Ovary (tissue), 9 donors: Measurements from ENCODE around the gene DGKI. TPM values are rescaled to one million over a fixed set of nuclear protein-coding genes. Genes with fewer than 3 reads are reported as not detected.

ENCODE experiments used
- DNase-seq, 5 donors: peaks; one replicate each; pipeline ENCODE4 v3.0.0-alpha.2; 2019 to 2020
- H3K27ac ChIP-seq, 2 donors: fragments of 200-600 bp; one replicate each; pipeline versions ENCODE4 v1.5.1 to v1.8.0; 2019 to 2022
- H3K27me3 ChIP-seq: fragments of 200-600 bp; one replicate; pipeline ENCODE4 v1.8.0; 2022
- H3K36me3 ChIP-seq: fragments of 200-600 bp; sonication (generic); one replicate; pipeline ENCODE4 v1.5.1; 2019
- H3K4me1 ChIP-seq: one replicate; pipeline ENCODE4 v1.8.1; 2013; ENCODE audit warnings: mild to moderate bottlenecking, moderate library complexity; ENCODE audit not compliant: insufficient read depth
- H3K4me3 ChIP-seq: fragments of 200-600 bp; sonication (generic); one replicate; pipeline ENCODE4 v1.5.1; 2017
- H3K9me3 ChIP-seq, 2 donors: fragments of 200-600 bp in 1 of 2; sonication (generic) in 1 of 2; one replicate each; pipeline versions ENCODE4 v1.5.1 to v1.8.1; 2013 to 2019; ENCODE audit warnings: mild to moderate bottlenecking in 1 of 2, moderate library complexity in 1 of 2
- EP300 ChIP-seq: sonication (generic); formaldehyde crosslinking; IDR thresholded peaks from one replicate; pipeline ENCODE4 v1.6.1; 2017; ENCODE audit warnings: antibody characterized with exemption
- POLR2A ChIP-seq: fragments of 450-650 bp; IDR thresholded peaks from one replicate; pipeline ENCODE4 v1.6.1; 2017; ENCODE audit warnings: antibody characterized with exemption, mild to moderate bottlenecking, moderate library complexity
- WGBS, 3 donors: extraction: QIAGEN DNeasy Blood & Tissue Kit in 1 of 3; methylation state at CpG; one replicate each; pipeline versions ENCODE4 v1.1.5 to v1.1.7; 2013 to 2017; 5-methylcytosine and 5-hydroxymethylcytosine counted together
- intact Hi-C, 4 donors: fragments of 100-400 bp; cut with DNase I; formaldehyde crosslinking; loops; one replicate each; pipeline versions ENCODE4 v1.11.0 to v1.15.1; 2022 to 2023
- polyA plus RNA-seq, 2 donors: library from polyadenylated mRNA; stranded (reverse); fragments of 200-250 nt in 1 of 2; fragments of 350-450 nt in 1 of 2; fragmentation: Illumina TruSeq in 1 of 2; extraction: RNeasy Lipid Tissue Mini Kit (QIAGEN cat#74804) in 1 of 2; gene quantifications; one replicate each; pipeline ENCODE4 v1.2.3, GENCODE V29; 2013 to 2014
- total RNA-seq, 7 donors: library from RNA; depleted of rRNA in 2 of 7; stranded (reverse); fragments of >200 nt in 2 of 7; fragmentation: NEBNext Ultra II Directional in 3 of 7; extraction: Animal tissue kit (Norgen Biotek cat#: 25700) in 3 of 7; gene quantifications; one replicate each; pipeline versions ENCODE4 v1.1.0 to v1.2.4, GENCODE V29; 2016 to 2023
- TF ChIP-seq, protein P1 (sequence below), 3 donors: fragments of 450-650 bp in 2 of 3; fragments of 200-600 bp in 1 of 3; IDR thresholded peaks; one replicate each; pipeline versions ENCODE4 v1.5.1 to v1.8.0; 2016 to 2022; ENCODE audit warnings: antibody characterized with exemption in 3 of 3, mild to moderate bottlenecking in 1 of 3
- donor health status: DM: no; HTN: no; CAD: no; lungs with moderate emphysema.
- donor health status: DM: no; HTN: no; CAD: no.
- donor health status: Bipolar disorder and iron deficiency.
- donor health status: DM: yes; HTN: yes; CAD: no.
- donor health status: DM: no; HTN: no; CAD: no.
- donor health status: DM: yes; HTN: yes; CAD: no.

Gene DGKI
- total and polyA plus RNA-seq, 9 donors: 0.10 to 1.3 (median 0.29) TPM

GRCh38 chr7:137751361-137752009 lies 95.3 kb downstream of the DGKI start:
- Histone ChIP-seq H3K4me3 (no peak overlapping the region), H3K27me3 (no peaks in the 10 kb centered on the region), H3K9me3 (no peaks in the 10 kb centered on the region), H3K36me3 (no peaks in the 10 kb centered on the region), H3K4me1 (no peaks in the 10 kb centered on the region), H3K27ac (no peak overlapping the region)
- intact Hi-C loops: no loop called here
- TF ChIP-seq POLR2A (no peak), EP300 (no peak)
- TF ChIP-seq, protein P1, sequence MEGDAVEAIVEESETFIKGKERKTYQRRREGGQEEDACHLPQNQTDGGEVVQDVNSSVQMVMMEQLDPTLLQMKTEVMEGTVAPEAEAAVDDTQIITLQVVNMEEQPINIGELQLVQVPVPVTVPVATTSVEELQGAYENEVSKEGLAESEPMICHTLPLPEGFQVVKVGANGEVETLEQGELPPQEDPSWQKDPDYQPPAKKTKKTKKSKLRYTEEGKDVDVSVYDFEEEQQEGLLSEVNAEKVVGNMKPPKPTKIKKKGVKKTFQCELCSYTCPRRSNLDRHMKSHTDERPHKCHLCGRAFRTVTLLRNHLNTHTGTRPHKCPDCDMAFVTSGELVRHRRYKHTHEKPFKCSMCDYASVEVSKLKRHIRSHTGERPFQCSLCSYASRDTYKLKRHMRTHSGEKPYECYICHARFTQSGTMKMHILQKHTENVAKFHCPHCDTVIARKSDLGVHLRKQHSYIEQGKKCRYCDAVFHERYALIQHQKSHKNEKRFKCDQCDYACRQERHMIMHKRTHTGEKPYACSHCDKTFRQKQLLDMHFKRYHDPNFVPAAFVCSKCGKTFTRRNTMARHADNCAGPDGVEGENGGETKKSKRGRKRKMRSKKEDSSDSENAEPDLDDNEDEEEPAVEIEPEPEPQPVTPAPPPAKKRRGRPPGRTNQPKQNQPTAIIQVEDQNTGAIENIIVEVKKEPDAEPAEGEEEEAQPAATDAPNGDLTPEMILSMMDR (IDR thresholded peaks at IDR 0.05): no peak
- WGBS, 3 donors: 88 to 90% (median 89%) methylated on average over 6 of the region's 6 CpGs
- no peak for DNase-seq

DNA sequence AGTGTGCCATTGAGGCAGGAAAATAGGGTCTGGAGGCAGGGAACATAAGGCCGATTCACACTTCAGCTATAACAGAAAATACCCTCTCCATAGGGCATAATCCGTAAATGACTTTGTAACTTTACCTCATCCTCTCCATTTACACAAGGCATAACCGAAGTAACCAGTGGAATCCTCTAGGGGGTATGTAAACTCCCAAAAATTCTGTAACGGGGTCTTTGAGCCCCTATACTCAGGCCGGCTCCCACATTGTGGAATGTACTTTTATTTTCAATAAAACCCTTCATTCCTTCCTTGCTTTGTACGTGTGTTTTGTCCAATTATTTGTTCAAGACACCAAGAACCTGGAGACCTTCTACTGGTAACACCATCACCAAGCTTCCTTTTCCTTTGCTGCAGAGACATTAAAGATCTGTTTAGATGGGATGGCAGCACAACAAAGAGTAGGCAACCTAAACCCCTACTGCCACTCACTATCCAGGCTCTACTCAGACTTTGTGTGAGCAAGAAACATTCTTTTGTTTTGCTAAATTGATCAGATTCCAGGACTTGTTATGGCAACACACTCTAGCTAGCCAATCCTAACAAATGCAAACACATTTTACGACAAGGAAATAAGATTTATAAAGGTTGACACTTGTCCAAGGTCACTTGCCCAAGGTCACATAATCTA lies 99.3 kb downstream of the DGKI start:
- H3K9me3 ChIP-seq: no peaks in the 10 kb centered on the region
- intact Hi-C loops: no loop called here
- H3K27ac ChIP-seq: no peak overlapping the region
- no peaks in the 10 kb centered on the region for H3K4me1 ChIP-seq
- no peak overlapping the region for H3K4me3 ChIP-seq
- TF ChIP-seq EP300: no peak
- TF ChIP-seq POLR2A: no peak
- TF ChIP-seq, protein P1 (IDR thresholded peaks at IDR 0.05): no peak
- H3K36me3 ChIP-seq: no peaks in the 10 kb centered on the region
- no peak for DNase-seq
- H3K27me3 ChIP-seq: no peaks in the 10 kb centered on the region
- 66 to 71% (median 67%) methylated on average over 7 of the region's 7 CpGs for WGBS, 3 donors

DNA sequence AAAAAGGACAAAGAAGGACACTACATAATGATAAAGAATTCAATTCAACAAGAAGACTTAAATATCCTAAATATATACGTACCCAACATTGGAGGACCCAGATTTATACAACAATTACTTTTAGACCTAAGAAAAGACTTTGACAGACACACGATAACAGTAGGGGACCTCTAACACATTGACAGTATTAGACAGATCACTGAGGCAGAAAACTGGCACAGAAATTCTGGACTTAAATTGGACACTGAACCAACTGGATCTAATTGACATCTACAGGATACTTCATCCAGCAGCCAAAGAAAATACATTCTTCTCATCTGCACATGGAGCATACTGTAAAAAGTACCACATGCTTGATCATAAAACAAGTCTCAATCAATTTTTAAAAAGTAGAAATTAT lies 103.8 kb downstream of the DGKI start:
- no peak for DNase-seq
- H3K4me1 ChIP-seq: no peaks in the 10 kb centered on the region
- intact Hi-C loops: no loop called here
- no peak overlapping the region for H3K4me3 ChIP-seq
- H3K36me3 ChIP-seq: no peaks in the 10 kb centered on the region
- no peaks in the 10 kb centered on the region for H3K9me3 ChIP-seq
- no peaks in the 10 kb centered on the region for H3K27me3 ChIP-seq
- H3K27ac ChIP-seq: no peak overlapping the region
- WGBS, 3 donors: 94 to 99% (median 97%) methylated on average over 2 of the region's 2 CpGs
- TF ChIP-seq POLR2A (no peak), EP300 (no peak)
- TF ChIP-seq, protein P1 (IDR thresholded peaks at IDR 0.05): no peak

GRCh38 chr7:137742051-137742450 lies 104.7 kb downstream of the DGKI start:
- no peak for TF ChIP-seq POLR2A
- no peak for TF ChIP-seq EP300
- TF ChIP-seq, protein P1 (IDR thresholded peaks at IDR 0.05): no peak
- Histone ChIP-seq H3K9me3 (no peaks in the 10 kb centered on the region), H3K36me3 (no peaks in the 10 kb centered on the region), H3K4me1 (no peaks in the 10 kb centered on the region), H3K27me3 (no peaks in the 10 kb centered on the region), H3K27ac (no peak overlapping the region), H3K4me3 (no peak overlapping the region)
- intact Hi-C loops: no loop called here
- no peak for DNase-seq
- WGBS, 3 donors: 78 to 92% (median 85%) methylated on average over 3 of the region's 3 CpGs
